HG03066 (cell line): ENCODE measurements around the gene UTP20.

Source experiments
- ATAC-seq: cut with Tn5 transposase; IDR thresholded peaks from one replicate; pipeline ENCODE4 v1.9.1; 2021; ENCODE audit warnings: low read depth; ENCODE audit not compliant: unreplicated experiment

Gene UTP20

GRCh38 chr12:101424620-101425019, 144.7 kb downstream of the UTP20 start:
- ATAC-seq, result no peak

- ATAC-seq, result no peak
Measured at GRCh38 chr12:101430456-101430855, 150.6 kb downstream of the UTP20 start.

- no peak for ATAC-seq
Measured at GRCh38 chr12:101436136-101436535, 156.2 kb downstream of the UTP20 start.
